ENCODE data around the gene KCMF1. TPM values are rescaled to one million over a fixed set of nuclear protein-coding genes. Genes with fewer than 3 reads are reported as not detected.

KCMF1 gene
- total RNA-seq, 3 donors from 2014 or later: 131 to 153 (median 137) TPM

DNA sequence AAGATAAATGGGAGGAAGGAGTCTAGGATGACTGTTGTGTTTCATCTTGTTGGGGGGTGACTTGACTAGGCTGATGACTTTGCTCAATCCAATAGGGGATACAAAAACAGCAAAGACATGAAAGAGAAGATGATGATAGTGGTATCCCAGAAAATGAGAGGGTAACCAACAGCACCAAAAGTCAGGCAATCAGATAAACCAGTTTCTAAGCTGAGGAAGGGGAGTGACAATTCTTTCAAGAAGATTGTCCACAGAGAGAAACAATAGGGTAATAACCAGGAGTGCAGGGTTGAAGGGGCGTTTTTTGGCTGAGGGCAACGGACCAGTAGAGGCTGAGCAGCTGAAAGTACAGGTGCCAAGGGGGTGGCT is 7.7 kb upstream of the KCMF1 start:
- Mint-ChIP-seq H3K36me3 (ENCODE audit: insufficient read depth) (peaks cover 37% of the 10 kb centered on the region), H3K4me3 (no peak overlapping the region), H3K4me1 (ENCODE audit: low read depth) (peaks cover 37% of the 10 kb centered on the region), H3K27me3 (ENCODE audit: low read depth) (no peaks in the 10 kb centered on the region), H3K9me3 (no peaks in the 10 kb centered on the region)
- no peak for DNase-seq
- no peak for ATAC-seq

DNA sequence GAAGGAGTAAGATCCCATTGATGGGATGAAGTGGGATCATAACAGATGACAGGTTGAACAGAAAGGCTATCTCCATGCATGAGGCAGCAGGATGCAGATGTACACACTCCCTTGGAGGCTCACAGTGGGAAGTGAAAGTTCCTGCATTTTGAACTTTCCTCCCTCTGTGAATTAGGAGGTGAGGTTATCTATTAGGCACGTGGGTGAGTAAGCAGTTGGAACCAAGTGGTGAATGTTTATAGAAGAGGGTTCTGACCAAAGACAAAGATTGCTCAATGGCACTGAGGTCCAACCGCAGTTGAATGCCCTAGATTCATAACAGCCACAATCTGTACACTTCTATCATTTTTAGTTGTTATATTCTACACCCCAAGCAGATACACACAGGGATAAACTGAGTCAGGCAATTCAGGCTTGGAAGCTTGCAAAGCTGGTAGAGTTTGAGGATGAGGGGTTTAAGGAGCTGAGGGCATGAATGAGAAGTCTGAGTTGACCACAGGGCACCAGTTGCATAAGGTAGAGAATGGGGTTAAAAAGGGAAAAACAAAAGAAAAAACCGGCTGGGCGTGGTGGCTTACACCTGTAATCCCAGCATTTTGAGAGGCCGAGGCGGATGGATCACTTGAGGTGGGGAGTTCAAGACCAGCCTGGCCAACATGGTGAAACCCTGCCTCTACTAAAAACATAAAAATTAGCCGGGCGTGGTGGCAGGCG is 7.1 kb upstream of the KCMF1 start:
- DNase-seq (no peak), ATAC-seq (no peak)
- H3K9me3 Mint-ChIP-seq: no peaks in the 10 kb centered on the region
- no peak overlapping the region for H3K4me3 Mint-ChIP-seq
- H3K36me3 Mint-ChIP-seq (ENCODE audit: insufficient read depth): peaks cover 37% of the 10 kb centered on the region
- no peaks in the 10 kb centered on the region for H3K27me3 Mint-ChIP-seq (ENCODE audit: low read depth)
- H3K4me1 Mint-ChIP-seq (ENCODE audit: low read depth): peaks cover 35% of the 10 kb centered on the region

DNA sequence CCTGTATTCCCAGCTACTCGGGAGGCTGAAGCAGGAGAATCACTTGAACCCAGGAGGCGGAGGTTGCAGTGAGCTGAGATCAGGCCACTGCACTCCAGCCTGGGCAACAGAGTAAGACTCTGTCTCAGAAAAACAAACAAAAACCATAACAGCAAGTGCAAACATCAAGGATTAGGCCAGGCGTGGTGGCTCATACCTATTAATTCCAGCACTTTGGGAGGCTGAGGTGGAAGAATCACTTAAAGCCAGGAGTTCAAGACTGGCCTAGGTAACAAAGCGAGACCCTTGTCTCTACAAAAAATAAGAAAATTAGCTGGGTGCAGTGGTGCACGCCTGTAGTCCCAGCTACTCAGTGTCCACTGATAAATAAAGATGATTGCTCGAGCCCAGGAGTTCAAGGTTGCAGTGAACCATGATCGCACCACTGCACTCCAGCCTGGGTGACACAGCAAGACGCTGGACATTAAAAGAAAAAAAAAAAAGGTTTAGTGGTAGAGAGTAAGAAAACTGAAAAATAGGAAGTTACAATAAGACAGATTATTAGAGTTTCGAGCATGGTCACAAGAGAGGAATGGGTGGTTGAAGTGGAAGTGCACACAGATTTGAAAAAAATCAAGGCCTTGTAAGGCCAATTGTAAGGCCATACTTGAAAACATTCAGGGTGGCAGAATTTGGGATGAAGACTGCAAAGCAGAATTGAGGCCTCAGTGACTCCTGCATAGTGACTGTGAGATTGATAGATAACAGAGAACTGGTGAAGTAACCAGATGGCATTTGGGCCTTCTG is 6.4 kb upstream of the KCMF1 start:
- H3K36me3 Mint-ChIP-seq (ENCODE audit: insufficient read depth): peaks cover 38% of the 10 kb centered on the region
- H3K4me3 Mint-ChIP-seq: no peak overlapping the region
- H3K4me1 Mint-ChIP-seq (ENCODE audit: low read depth): peaks cover 38% of the 10 kb centered on the region

DNA sequence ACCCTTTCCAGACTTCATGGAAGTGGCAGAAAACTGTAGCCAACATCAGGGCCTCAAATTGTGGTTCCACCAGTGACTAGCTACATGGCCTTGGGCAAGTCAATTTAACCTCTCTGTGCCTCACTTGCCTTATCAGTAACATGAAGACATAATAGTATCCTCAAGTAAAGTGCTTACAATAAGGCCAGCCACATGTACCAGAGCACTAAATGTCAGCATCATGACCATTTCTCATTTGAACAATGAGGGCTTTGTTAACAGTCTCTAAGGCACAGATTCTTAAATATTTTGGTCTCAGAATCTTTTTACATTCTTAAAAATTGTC is 5.8 kb upstream of the KCMF1 start:
- Mint-ChIP-seq H3K9me3 (no peaks in the 10 kb centered on the region), H3K27me3 (ENCODE audit: low read depth) (no peaks in the 10 kb centered on the region), H3K4me1 (ENCODE audit: low read depth) (peaks cover 38% of the 10 kb centered on the region), H3K4me3 (no peak overlapping the region), H3K36me3 (ENCODE audit: insufficient read depth) (peaks cover 40% of the 10 kb centered on the region)
- no peak for DNase-seq
- ATAC-seq: no peak

More for the DNA sequence above, 6.4 kb upstream of the KCMF1 start:
- H3K9me3 Mint-ChIP-seq: no peaks in the 10 kb centered on the region
- ATAC-seq (no peak), DNase-seq (no peak)
- H3K27me3 Mint-ChIP-seq (ENCODE audit: low read depth): no peaks in the 10 kb centered on the region

DNA sequence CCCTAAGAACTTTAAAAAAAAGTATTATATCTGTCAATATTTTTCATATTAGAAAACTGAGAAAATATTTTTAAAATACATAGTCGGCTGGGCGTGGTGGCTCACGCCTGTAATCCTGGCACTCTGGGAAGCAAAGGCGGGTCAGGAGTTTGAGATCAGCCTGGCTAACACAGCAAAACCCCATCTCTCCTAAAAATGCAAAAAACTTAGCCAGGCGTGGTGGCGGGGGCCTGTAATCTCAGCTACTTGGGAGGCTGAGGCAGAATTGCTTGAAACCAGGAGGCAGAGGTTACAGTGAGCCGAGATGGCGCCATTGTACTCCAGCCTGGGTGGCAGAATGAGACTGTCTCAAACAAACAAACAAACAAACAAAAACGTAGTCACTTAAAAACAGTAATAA is 5.1 kb upstream of the KCMF1 start:
- ATAC-seq (no peak), DNase-seq (no peak)
- H3K36me3 Mint-ChIP-seq (ENCODE audit: insufficient read depth): peaks cover 37% of the 10 kb centered on the region
- H3K9me3 Mint-ChIP-seq: no peaks in the 10 kb centered on the region
- no peaks in the 10 kb centered on the region for H3K27me3 Mint-ChIP-seq (ENCODE audit: low read depth)
- H3K4me3 Mint-ChIP-seq: no peak overlapping the region
- peaks cover 38% of the 10 kb centered on the region for H3K4me1 Mint-ChIP-seq (ENCODE audit: low read depth)

DNA sequence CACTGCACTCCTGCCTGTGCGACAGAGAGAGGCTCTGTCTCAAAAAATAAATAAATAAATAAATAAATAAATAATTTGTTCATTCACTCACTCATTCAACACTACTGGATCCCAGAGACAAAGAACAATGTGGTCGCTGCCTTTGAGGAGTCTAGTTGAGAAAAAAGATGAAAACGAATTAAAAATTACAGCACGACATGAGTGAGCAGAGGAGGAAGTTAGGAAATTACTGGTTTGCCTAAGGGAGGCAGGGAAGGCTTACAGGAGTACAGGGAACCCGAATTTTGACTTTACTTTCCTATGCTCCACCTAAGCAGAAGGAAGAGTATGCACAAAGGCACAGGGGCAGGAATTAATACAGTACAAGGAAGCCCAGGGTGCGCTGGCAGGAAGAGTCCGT is 4.2 kb upstream of the KCMF1 start:
- no peak for ATAC-seq
- H3K4me3 Mint-ChIP-seq: no peak overlapping the region
- no peak for DNase-seq
- H3K4me1 Mint-ChIP-seq (ENCODE audit: low read depth): peaks cover 38% of the 10 kb centered on the region
- no peaks in the 10 kb centered on the region for H3K9me3 Mint-ChIP-seq
- no peaks in the 10 kb centered on the region for H3K27me3 Mint-ChIP-seq (ENCODE audit: low read depth)
- peaks cover 37% of the 10 kb centered on the region for H3K36me3 Mint-ChIP-seq (ENCODE audit: insufficient read depth)

DNA sequence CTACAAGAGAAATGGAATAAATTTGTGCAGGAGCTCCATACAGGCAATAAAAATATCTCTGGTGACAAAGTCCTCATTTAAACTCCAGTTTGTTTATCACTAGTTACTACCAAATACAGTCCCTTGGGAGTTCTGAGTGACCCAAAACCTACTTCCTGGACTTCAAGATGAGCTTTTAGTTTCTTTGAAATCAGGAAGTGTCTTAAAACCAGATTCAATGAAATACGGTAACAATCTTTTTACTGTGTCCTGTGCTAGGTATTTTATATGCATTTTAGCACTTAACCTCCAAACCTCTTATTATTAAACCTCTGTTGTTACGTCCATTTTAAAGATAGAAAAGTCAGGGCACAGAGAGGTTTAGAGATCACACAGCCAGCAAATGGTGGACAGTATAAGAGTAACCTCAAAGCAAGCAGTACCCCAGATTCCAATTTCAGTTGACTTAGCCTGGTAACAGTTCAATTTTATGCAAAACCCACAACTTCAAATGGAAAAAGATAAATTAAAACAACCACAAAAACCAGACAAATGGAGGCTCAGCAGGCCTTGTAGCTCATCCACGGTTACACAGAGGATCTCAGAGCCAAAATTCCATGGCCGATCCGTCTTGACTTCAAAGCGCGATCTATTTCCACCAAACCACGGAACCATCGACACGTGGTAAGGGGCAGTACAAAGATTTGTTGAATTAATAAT is 1.3 kb upstream of the KCMF1 start:
- peaks cover 29% of the 10 kb centered on the region for H3K36me3 Mint-ChIP-seq (ENCODE audit: insufficient read depth)
- no peaks in the 10 kb centered on the region for H3K27me3 Mint-ChIP-seq (ENCODE audit: low read depth)
- DNase-seq: peak; percentile 7
- ATAC-seq: no peak
- H3K9me3 Mint-ChIP-seq: no peaks in the 10 kb centered on the region
- H3K4me3 Mint-ChIP-seq: peak overlapping the region; percentile 100
- peaks cover 41% of the 10 kb centered on the region for H3K4me1 Mint-ChIP-seq (ENCODE audit: low read depth)

DNA sequence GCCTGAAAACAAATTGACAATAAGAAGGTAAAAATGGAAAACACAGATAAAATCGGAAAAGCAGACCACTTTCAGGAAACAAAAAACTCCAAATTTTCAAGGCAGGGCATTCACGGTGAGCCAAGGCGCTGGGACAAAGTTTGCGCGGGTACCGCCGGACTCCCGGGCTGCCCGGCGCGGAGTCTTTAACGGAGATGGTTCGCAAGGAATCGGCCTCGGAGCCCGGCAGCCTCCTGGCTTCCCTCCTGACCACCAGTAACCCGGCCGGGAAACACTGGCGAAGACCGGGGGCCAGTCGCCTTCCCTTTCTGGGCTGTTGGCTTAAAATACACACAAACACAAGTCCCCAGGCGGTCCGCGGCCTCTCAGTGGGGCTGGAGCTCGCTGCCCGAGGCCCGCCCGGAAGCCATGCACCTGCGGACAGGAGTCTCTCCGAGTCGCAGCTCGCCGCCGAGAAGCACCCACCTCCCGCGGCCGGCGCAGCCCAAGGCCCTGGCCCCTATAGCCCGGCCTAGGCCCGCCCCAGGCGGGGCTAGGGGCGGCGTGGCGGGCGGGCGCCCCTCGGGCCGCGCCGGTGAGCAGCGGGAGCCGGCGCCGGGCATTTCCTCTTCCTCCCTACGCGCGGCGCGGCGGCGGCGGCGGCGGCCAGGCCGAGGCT is 622 bp upstream of the KCMF1 start:
- Mint-ChIP-seq H3K27me3 (ENCODE audit: low read depth) (no peaks in the 10 kb centered on the region), H3K4me3 (peak overlapping the region; percentile 100), H3K4me1 (ENCODE audit: low read depth) (peaks cover 41% of the 10 kb centered on the region), H3K9me3 (no peaks in the 10 kb centered on the region), H3K36me3 (ENCODE audit: insufficient read depth) (peaks cover 22% of the 10 kb centered on the region)
- DNase-seq: peak; percentile 23
- peak; percentile 61 for ATAC-seq

DNA sequence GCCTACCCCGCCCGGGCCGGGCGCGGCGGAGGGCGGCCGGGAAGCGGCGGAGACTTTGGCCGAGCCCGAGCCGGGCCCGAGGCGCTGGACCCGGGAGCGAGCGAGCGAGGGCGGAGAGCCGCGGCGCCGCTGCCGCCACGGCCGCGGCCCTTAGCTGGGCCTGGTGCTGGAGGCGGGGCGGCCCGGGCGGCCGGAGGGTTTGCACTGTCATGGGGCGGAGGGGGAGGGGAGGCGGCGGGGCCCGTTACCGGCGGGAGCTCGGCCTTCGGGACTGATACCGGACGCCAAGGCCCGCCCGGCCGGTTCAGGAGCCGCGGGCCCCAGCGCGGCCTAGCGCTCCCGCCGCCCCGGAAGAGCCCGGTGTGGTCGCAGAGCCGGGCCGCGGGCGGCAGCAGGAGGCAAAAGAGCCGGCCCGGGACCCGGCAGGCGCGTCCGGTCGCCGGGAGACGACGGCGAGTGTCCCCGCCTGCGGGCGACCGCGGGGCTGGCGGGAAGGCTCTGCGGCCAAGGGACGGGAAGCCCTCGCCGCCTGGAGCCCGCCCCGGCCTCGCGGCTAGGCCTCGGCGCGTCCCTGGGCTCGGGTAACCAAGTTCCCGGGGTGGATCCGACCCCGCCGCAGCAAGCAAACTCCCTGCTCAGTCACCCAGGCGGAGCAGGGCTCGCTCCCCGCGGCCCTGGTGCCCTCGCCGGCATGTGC is 697 bp downstream of the KCMF1 start:
- Mint-ChIP-seq H3K36me3 (ENCODE audit: insufficient read depth) (peaks cover 19% of the 10 kb centered on the region), H3K4me3 (peak overlapping the region; percentile 89), H3K9me3 (no peaks in the 10 kb centered on the region), H3K27me3 (ENCODE audit: low read depth) (no peaks in the 10 kb centered on the region), H3K4me1 (ENCODE audit: low read depth) (peaks cover 52% of the 10 kb centered on the region)
- ATAC-seq (peak; percentile 34 to 42), DNase-seq (peak; percentile 60)

DNA sequence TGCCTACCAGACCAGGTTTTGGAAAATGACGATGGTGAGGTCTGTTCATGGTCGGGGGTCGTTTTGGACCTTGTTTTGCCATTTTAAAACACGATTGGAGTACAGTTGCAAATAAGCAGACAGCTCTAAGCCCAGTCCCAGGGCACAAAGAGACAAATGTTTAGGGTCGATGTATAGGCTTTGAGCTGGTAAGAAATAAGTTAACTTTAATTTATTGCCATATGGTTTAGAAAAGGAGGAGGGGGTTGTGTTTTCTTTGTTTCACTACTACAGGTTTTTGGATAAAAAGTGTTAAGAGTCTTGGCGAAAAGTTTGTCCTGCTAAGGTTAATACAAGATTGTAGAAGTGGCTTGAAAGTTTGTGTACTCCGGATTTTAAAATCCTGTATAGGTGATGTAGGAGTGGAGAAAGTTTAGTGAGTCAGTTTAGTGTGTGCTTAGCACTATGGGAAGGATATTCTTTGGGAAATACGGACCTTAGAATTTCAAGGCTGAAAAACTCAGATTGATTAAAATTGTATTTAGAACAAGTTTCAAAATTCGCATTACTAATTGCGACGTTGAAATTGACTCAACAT is 1.3 kb downstream of the KCMF1 start:
- H3K9me3 Mint-ChIP-seq: no peaks in the 10 kb centered on the region
- ATAC-seq: no peak
- no peaks in the 10 kb centered on the region for H3K27me3 Mint-ChIP-seq (ENCODE audit: low read depth)
- H3K36me3 Mint-ChIP-seq (ENCODE audit: insufficient read depth): peaks cover 22% of the 10 kb centered on the region
- no peak for DNase-seq
- H3K4me1 Mint-ChIP-seq (ENCODE audit: low read depth): peaks cover 55% of the 10 kb centered on the region
- peak overlapping the region; percentile 89 for H3K4me3 Mint-ChIP-seq

DNA sequence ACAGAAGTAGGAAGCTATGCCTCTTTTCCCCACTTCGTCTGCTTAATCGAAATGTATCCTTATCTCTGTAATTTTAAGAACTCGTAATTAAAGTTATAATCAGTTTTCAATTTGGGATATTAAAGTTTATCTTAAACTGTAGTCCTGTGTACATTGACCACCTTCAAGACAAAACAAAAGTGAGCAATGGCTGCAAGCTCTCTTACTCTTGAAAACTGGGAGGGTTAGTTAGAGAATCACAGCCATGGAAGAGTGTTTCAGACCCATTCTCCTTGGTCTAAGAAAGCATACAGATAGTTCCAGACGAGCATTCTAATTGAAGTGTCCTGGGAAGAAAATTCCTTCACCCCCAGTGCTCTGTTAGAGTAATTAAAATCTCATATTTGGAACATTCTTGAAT is 2.0 kb downstream of the KCMF1 start:
- Mint-ChIP-seq H3K4me1 (ENCODE audit: low read depth) (peaks cover 56% of the 10 kb centered on the region), H3K36me3 (ENCODE audit: insufficient read depth) (peaks cover 22% of the 10 kb centered on the region), H3K4me3 (peak overlapping the region; percentile 89), H3K27me3 (ENCODE audit: low read depth) (no peaks in the 10 kb centered on the region), H3K9me3 (no peaks in the 10 kb centered on the region)
- ATAC-seq (no peak), DNase-seq (no peak)

DNA sequence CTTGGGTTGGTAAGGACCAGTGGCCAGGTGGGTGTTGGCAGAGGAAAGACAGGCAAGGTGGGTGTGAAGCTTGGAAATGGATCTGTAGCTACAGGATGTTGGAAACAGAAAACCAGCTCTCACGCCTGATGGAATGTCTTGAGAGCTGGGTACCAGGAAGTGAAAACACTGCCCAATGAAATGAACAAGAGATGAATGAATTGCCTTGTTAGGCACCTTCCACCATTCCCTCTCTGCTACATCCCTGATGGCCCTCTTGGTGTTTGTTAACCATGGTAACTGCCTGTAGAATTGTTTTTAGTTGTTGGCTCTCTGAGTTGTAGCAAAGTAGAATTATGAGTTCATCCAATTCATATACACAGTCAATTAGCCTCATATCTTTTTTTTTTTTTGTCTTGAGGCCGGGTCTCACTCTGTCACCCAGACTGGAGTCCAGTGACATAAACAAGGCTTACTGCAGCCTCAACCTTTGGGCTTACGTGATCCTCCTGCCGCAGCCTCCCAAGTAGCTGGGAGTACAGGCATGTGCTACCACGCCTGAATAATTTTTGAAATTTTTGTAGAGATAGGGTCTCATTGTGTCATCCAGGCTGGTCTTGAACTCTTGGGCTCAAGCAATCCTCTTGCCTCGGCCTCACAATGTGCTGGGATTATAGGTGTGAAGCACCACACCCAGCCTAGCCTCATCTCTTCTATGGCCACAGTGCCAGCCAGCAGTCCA is 9.5 kb downstream of the KCMF1 start:
- Mint-ChIP-seq H3K4me3 (no peak overlapping the region), H3K27me3 (ENCODE audit: low read depth) (no peaks in the 10 kb centered on the region), H3K36me3 (ENCODE audit: insufficient read depth) (peaks cover 10% of the 10 kb centered on the region), H3K4me1 (ENCODE audit: low read depth) (peaks cover 68% of the 10 kb centered on the region), H3K9me3 (no peaks in the 10 kb centered on the region)
- DNase-seq: no peak
- ATAC-seq: no peak

DNA sequence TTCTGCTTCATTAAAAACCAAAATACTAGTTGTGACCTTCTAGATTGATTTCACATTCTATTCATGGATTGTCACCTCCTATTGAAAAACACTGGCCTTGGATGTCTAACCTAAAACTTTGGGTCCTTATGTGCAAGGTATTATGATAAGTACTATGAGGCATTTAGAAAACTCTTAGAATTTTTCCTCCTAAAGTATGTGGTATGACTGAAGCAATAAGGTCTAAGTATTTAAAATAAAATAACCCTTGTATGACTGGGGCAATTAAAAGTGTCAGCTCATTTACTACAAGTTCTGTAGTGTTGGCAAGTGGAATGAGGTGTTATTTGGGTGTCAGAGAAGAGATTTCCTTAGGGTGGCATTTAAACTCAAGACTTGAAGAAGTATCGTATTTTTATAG is 15.1 kb downstream of the KCMF1 start:
- peaks cover 19% of the 10 kb centered on the region for H3K36me3 Mint-ChIP-seq (ENCODE audit: insufficient read depth)
- no peaks in the 10 kb centered on the region for H3K27me3 Mint-ChIP-seq (ENCODE audit: low read depth)
- no peak overlapping the region for H3K4me3 Mint-ChIP-seq
- DNase-seq: no peak
- H3K9me3 Mint-ChIP-seq: no peaks in the 10 kb centered on the region
- peaks cover 47% of the 10 kb centered on the region for H3K4me1 Mint-ChIP-seq (ENCODE audit: low read depth)
- ATAC-seq: no peak
